ENCODE results near the gene DPP6. TPM values are rescaled to one million over a fixed set of nuclear protein-coding genes. Genes with fewer than 3 reads are reported as not detected.
"Not testable (repeated sequence)": the region's sequence is repeated elsewhere in the genome, so short reads cannot be mapped to it uniquely, and the experiment has no call there.

DPP6 gene
- total and polyA plus RNA-seq, 5 donors from 2014 or later = not detected

- not testable (repeated sequence) for DNase-seq; H3K36me3 ChIP-seq (ENCODE audit: control insufficient read depth, insufficient read depth, low read length); H3K27me3 Mint-ChIP-seq; H3K9me3 Mint-ChIP-seq; ATAC-seq (ENCODE audit: low read depth in 2 of 2); H3K4me3 ChIP-seq (ENCODE audit: low read depth, low read length); H3K4me1 Mint-ChIP-seq; H3K27ac Mint-ChIP-seq; H3K4me3 Mint-ChIP-seq; H3K27ac ChIP-seq (ENCODE audit: insufficient read depth, low read length, poor library complexity, severe bottlenecking); H3K9me3 ChIP-seq (ENCODE audit: control insufficient read depth in 2 of 2, low read length in 2 of 2); H3K27me3 ChIP-seq (ENCODE audit: control insufficient read depth, insufficient read depth, low read length); H3K4me1 ChIP-seq (ENCODE audit: control insufficient read depth, insufficient read depth, low read length, poor library complexity, severe bottlenecking); H3K36me3 Mint-ChIP-seq
These were observed 71.2 kb downstream of the DPP6 start for GRCh38 chr7:154123397-154123796.

- H3K4me1 Mint-ChIP-seq; H3K27me3 ChIP-seq (ENCODE audit: control insufficient read depth, insufficient read depth, low read length); ATAC-seq (ENCODE audit: low read depth in 2 of 2); DNase-seq; H3K27me3 Mint-ChIP-seq; H3K9me3 Mint-ChIP-seq; H3K36me3 Mint-ChIP-seq; H3K27ac Mint-ChIP-seq; H3K36me3 ChIP-seq (ENCODE audit: control insufficient read depth, insufficient read depth, low read length); H3K27ac ChIP-seq (ENCODE audit: insufficient read depth, low read length, poor library complexity, severe bottlenecking); H3K4me3 ChIP-seq (ENCODE audit: low read depth, low read length); H3K9me3 ChIP-seq (ENCODE audit: control insufficient read depth in 2 of 2, low read length in 2 of 2); H3K4me3 Mint-ChIP-seq; H3K4me1 ChIP-seq (ENCODE audit: control insufficient read depth, insufficient read depth, low read length, poor library complexity, severe bottlenecking): not testable (repeated sequence)
These were observed 76.9 kb downstream of the DPP6 start for GRCh38 chr7:154129142-154129541.

GRCh38 chr7:154132617-154133016, 80.4 kb downstream of the DPP6 start:
- not testable (repeated sequence) for H3K27me3 Mint-ChIP-seq; H3K4me1 Mint-ChIP-seq; H3K4me1 ChIP-seq (ENCODE audit: control insufficient read depth, insufficient read depth, low read length, poor library complexity, severe bottlenecking); ATAC-seq (ENCODE audit: low read depth in 2 of 2); H3K27me3 ChIP-seq (ENCODE audit: control insufficient read depth, insufficient read depth, low read length); H3K27ac Mint-ChIP-seq; DNase-seq; H3K4me3 ChIP-seq (ENCODE audit: low read depth, low read length); H3K36me3 ChIP-seq (ENCODE audit: control insufficient read depth, insufficient read depth, low read length); H3K4me3 Mint-ChIP-seq; H3K36me3 Mint-ChIP-seq; H3K27ac ChIP-seq (ENCODE audit: insufficient read depth, low read length, poor library complexity, severe bottlenecking)
- H3K9me3 Mint-ChIP-seq = peaks cover 0 to 16% (median 0%) of the 10 kb centered on the region in 7 donors
- peaks cover 5 to 20% of the 10 kb centered on the region in 2 experiments for H3K9me3 ChIP-seq (ENCODE audit: control insufficient read depth in 2 of 2, low read length in 2 of 2)

GRCh38 chr7:154133703-154134277, 81.6 kb downstream of the DPP6 start:
- H3K27me3 ChIP-seq (ENCODE audit: control insufficient read depth, insufficient read depth, low read length); H3K27ac ChIP-seq (ENCODE audit: insufficient read depth, low read length, poor library complexity, severe bottlenecking); H3K4me1 ChIP-seq (ENCODE audit: control insufficient read depth, insufficient read depth, low read length, poor library complexity, severe bottlenecking); DNase-seq; H3K4me1 Mint-ChIP-seq; H3K4me3 ChIP-seq (ENCODE audit: low read depth, low read length); ATAC-seq (ENCODE audit: low read depth in 2 of 2); H3K36me3 Mint-ChIP-seq; H3K36me3 ChIP-seq (ENCODE audit: control insufficient read depth, insufficient read depth, low read length); H3K4me3 Mint-ChIP-seq; H3K27me3 Mint-ChIP-seq; H3K27ac Mint-ChIP-seq: not testable (repeated sequence)
- H3K9me3 Mint-ChIP-seq = peaks cover 0 to 16% (median 0%) of the 10 kb centered on the region in 7 donors
- peaks cover 5 to 20% of the 10 kb centered on the region in 2 experiments for H3K9me3 ChIP-seq (ENCODE audit: control insufficient read depth in 2 of 2, low read length in 2 of 2)

GRCh38 chr7:154134698-154135097, 82.5 kb downstream of the DPP6 start:
- H3K4me1 ChIP-seq (ENCODE audit: control insufficient read depth, insufficient read depth, low read length, poor library complexity, severe bottlenecking); H3K36me3 Mint-ChIP-seq; H3K27me3 ChIP-seq (ENCODE audit: control insufficient read depth, insufficient read depth, low read length); H3K27ac ChIP-seq (ENCODE audit: insufficient read depth, low read length, poor library complexity, severe bottlenecking); H3K27ac Mint-ChIP-seq; DNase-seq; H3K4me3 Mint-ChIP-seq; H3K4me1 Mint-ChIP-seq; H3K27me3 Mint-ChIP-seq; H3K4me3 ChIP-seq (ENCODE audit: low read depth, low read length); H3K36me3 ChIP-seq (ENCODE audit: control insufficient read depth, insufficient read depth, low read length): not testable (repeated sequence)
- peaks cover 5 to 20% of the 10 kb centered on the region in 2 experiments for H3K9me3 ChIP-seq (ENCODE audit: control insufficient read depth in 2 of 2, low read length in 2 of 2)
- peak; percentile 34 to 37 for ATAC-seq (ENCODE audit: low read depth in 2 of 2)
- H3K9me3 Mint-ChIP-seq = peaks cover 0 to 16% (median 0%) of the 10 kb centered on the region in 7 donors

GRCh38 chr7:154135646-154136045, 83.4 kb downstream of the DPP6 start:
- not testable (repeated sequence) for H3K4me1 ChIP-seq (ENCODE audit: control insufficient read depth, insufficient read depth, low read length, poor library complexity, severe bottlenecking); H3K4me1 Mint-ChIP-seq; H3K4me3 Mint-ChIP-seq; DNase-seq; H3K36me3 Mint-ChIP-seq; H3K27ac Mint-ChIP-seq; ATAC-seq (ENCODE audit: low read depth in 2 of 2); H3K36me3 ChIP-seq (ENCODE audit: control insufficient read depth, insufficient read depth, low read length); H3K27ac ChIP-seq (ENCODE audit: insufficient read depth, low read length, poor library complexity, severe bottlenecking); H3K4me3 ChIP-seq (ENCODE audit: low read depth, low read length); H3K27me3 ChIP-seq (ENCODE audit: control insufficient read depth, insufficient read depth, low read length); H3K27me3 Mint-ChIP-seq
- peaks cover 0 to 16% (median 2%) of the 10 kb centered on the region in 7 donors for H3K9me3 Mint-ChIP-seq
- peaks cover 5 to 20% of the 10 kb centered on the region in 2 experiments for H3K9me3 ChIP-seq (ENCODE audit: control insufficient read depth in 2 of 2, low read length in 2 of 2)

GRCh38 chr7:154145922-154146706, 93.9 kb downstream of the DPP6 start:
- not testable (repeated sequence) for H3K4me3 Mint-ChIP-seq; DNase-seq; H3K9me3 ChIP-seq (ENCODE audit: control insufficient read depth in 2 of 2, low read length in 2 of 2); H3K36me3 ChIP-seq (ENCODE audit: control insufficient read depth, insufficient read depth, low read length); H3K36me3 Mint-ChIP-seq; H3K4me3 ChIP-seq (ENCODE audit: low read depth, low read length); H3K27ac Mint-ChIP-seq; H3K4me1 Mint-ChIP-seq; H3K4me1 ChIP-seq (ENCODE audit: control insufficient read depth, insufficient read depth, low read length, poor library complexity, severe bottlenecking); H3K27ac ChIP-seq (ENCODE audit: insufficient read depth, low read length, poor library complexity, severe bottlenecking); H3K9me3 Mint-ChIP-seq; H3K27me3 Mint-ChIP-seq; ATAC-seq (ENCODE audit: low read depth in 2 of 2); H3K27me3 ChIP-seq (ENCODE audit: control insufficient read depth, insufficient read depth, low read length)

- not testable (repeated sequence) for H3K36me3 ChIP-seq (ENCODE audit: control insufficient read depth, insufficient read depth, low read length); H3K27ac Mint-ChIP-seq; ATAC-seq (ENCODE audit: low read depth in 2 of 2); H3K36me3 Mint-ChIP-seq; H3K9me3 ChIP-seq (ENCODE audit: control insufficient read depth in 2 of 2, low read length in 2 of 2); H3K27ac ChIP-seq (ENCODE audit: insufficient read depth, low read length, poor library complexity, severe bottlenecking); H3K4me1 Mint-ChIP-seq; H3K4me1 ChIP-seq (ENCODE audit: control insufficient read depth, insufficient read depth, low read length, poor library complexity, severe bottlenecking); H3K4me3 ChIP-seq (ENCODE audit: low read depth, low read length); H3K27me3 Mint-ChIP-seq; H3K27me3 ChIP-seq (ENCODE audit: control insufficient read depth, insufficient read depth, low read length); H3K4me3 Mint-ChIP-seq; DNase-seq; H3K9me3 Mint-ChIP-seq
These were observed 94.5 kb downstream of the DPP6 start for GRCh38 chr7:154146707-154147038.
